HepG2 (cell line): ENCODE measurements around the gene LDLR. TPM values are rescaled to one million over a fixed set of nuclear protein-coding genes. Genes with fewer than 3 reads are reported as not detected.

Source experiments
- ATF7-NPFF ChIP-seq: sonication (generic); formaldehyde crosslinking; IDR thresholded peaks from 2 replicates; pipeline ENCODE4 v1.8.1; 2023; ENCODE audit warnings: mild to moderate bottlenecking, low read depth, missing genetic modification reagents, moderate library complexity
- E2F2 ChIP-seq: sonication (generic); formaldehyde crosslinking; IDR thresholded peaks from 2 replicates; pipeline ENCODE4 v1.4.0; 2020; ENCODE audit warnings: missing genetic modification reagents, borderline replicate concordance
- EHMT2 ChIP-seq: fragments of 200-600 bp; sonication (generic); IDR thresholded peaks from 2 replicates; pipeline ENCODE4 v1.7.0; 2017; ENCODE audit warnings: antibody characterized with exemption, low read depth, low read length, borderline replicate concordance
- ELF4 ChIP-seq: sonication (generic); formaldehyde crosslinking; IDR thresholded peaks from 2 replicates; pipeline ENCODE4 v1.5.0; 2020; ENCODE audit warnings: missing genetic modification reagents, mild to moderate bottlenecking, moderate library complexity, borderline replicate concordance
- JUND ChIP-seq: sonication (generic); formaldehyde crosslinking; IDR thresholded peaks from 2 replicates; pipeline ENCODE4 v1.8.0; 2022; ENCODE audit warnings: mild to moderate bottlenecking, missing genetic modification reagents
- KDM3A ChIP-seq: IDR thresholded peaks from 2 replicates; pipeline ENCODE4 v1.6.1; 2018; ENCODE audit warnings: low read depth, missing compliant biosample characterization
- KLF12 ChIP-seq: sonication (generic); formaldehyde crosslinking; IDR thresholded peaks from 2 replicates; pipeline ENCODE4 v1.4.0; 2020; ENCODE audit warnings: missing genetic modification reagents, borderline replicate concordance
- MXD4 ChIP-seq: IDR thresholded peaks from 2 replicates; pipeline ENCODE4 v1.6.1; 2016; ENCODE audit warnings: mild to moderate bottlenecking, missing biosample characterization, missing genetic modification reagents
- NRL ChIP-seq: sonication (generic); formaldehyde crosslinking; IDR thresholded peaks from 2 replicates; pipeline ENCODE4 v1.5.0; 2020; ENCODE audit warnings: missing genetic modification reagents, mild to moderate bottlenecking, moderate library complexity, borderline replicate concordance
- PLRG1 ChIP-seq: fragments of 450-650 bp; conservative IDR thresholded peaks from 2 replicates; pipeline ENCODE4 v1.6.1; 2016
- RFX5 ChIP-seq: IDR thresholded peaks from 2 replicates; pipeline ENCODE4 v1.6.1; 2011; ENCODE audit warnings: low read depth, low read length, improper control_type of control experiment
- TBX3 ChIP-seq: fragments of 450-650 bp; IDR thresholded peaks from 2 replicates; pipeline ENCODE4 v1.6.1; 2017; ENCODE audit warnings: antibody characterized with exemption, mild to moderate bottlenecking, inconsistent platforms, borderline replicate concordance
- TFAP4 ChIP-seq: sonication (generic); IDR thresholded peaks from 2 replicates; pipeline ENCODE4 v1.6.1; 2016; ENCODE audit warnings: low read depth, borderline replicate concordance
- THRA ChIP-seq: sonication (generic); formaldehyde crosslinking; IDR thresholded peaks from 2 replicates; pipeline ENCODE4 v1.4.0; 2020; ENCODE audit warnings: missing genetic modification reagents, borderline replicate concordance
- ZMYM4 ChIP-seq: sonication (generic); formaldehyde crosslinking; IDR thresholded peaks from 2 replicates; pipeline ENCODE4 v1.8.1; 2023; ENCODE audit warnings: mild to moderate bottlenecking, missing genetic modification reagents
- ZNF224 ChIP-seq: sonication (generic); formaldehyde crosslinking; IDR thresholded peaks from 2 replicates; pipeline ENCODE4 v1.5.0; 2020; ENCODE audit warnings: mild to moderate bottlenecking, missing genetic modification reagents
- ZNF256 ChIP-seq: sonication (generic); formaldehyde crosslinking; conservative IDR thresholded peaks from 2 replicates; pipeline ENCODE4 v1.4.0; 2020; ENCODE audit warnings: missing genetic modification reagents
- ZNF432 ChIP-seq: sonication (generic); formaldehyde crosslinking; IDR thresholded peaks from 2 replicates; pipeline ENCODE4 v1.5.0; 2020; ENCODE audit warnings: missing genetic modification reagents, mild to moderate bottlenecking, borderline replicate concordance
- ZNF644 ChIP-seq: IDR thresholded peaks from 2 replicates; pipeline ENCODE4 v1.6.1; 2016; ENCODE audit warnings: low read depth
- ZNF709 ChIP-seq: sonication (generic); formaldehyde crosslinking; IDR thresholded peaks from 2 replicates; pipeline ENCODE4 v1.5.0; 2020; ENCODE audit warnings: mild to moderate bottlenecking, missing genetic modification reagents
- ZNF749 ChIP-seq: sonication (generic); formaldehyde crosslinking; IDR thresholded peaks from 2 replicates; pipeline ENCODE4 v1.8.0; 2022; ENCODE audit warnings: mild to moderate bottlenecking, missing genetic modification reagents, moderate library complexity, borderline replicate concordance
- ZNF775 ChIP-seq: sonication (generic); formaldehyde crosslinking; IDR thresholded peaks from 2 replicates; pipeline ENCODE4 v1.4.0; 2020; ENCODE audit warnings: missing genetic modification reagents, mild to moderate bottlenecking, moderate library complexity, borderline replicate concordance
- ZNF850 ChIP-seq: sonication (generic); formaldehyde crosslinking; conservative IDR thresholded peaks from 2 replicates; pipeline ENCODE4 v1.9.0; 2021; ENCODE audit warnings: mild to moderate bottlenecking, missing genetic modification reagents
- polyA plus RNA-seq, 8 experiments: library from polyadenylated mRNA; depleted of rRNA in 3 of 8; stranded (reverse) in 7 of 8; unstranded in 1 of 8; fragments of >200 nt; fragmentation: Illumina TruSeq in 4 of 8; extraction: Trizol in 4 of 8; gene quantifications; 2 replicates each; pipeline versions ENCODE4 v1.2.1 to v1.2.3, GENCODE V29; 2011 to 2016; ENCODE audit warnings: low read depth in 4 of 8, missing spikeins in 1 of 8, mixed read lengths in 1 of 8; ENCODE audit not compliant: insufficient read depth in 1 of 8
- total RNA-seq, 5 experiments: library from RNA; depleted of rRNA; stranded (reverse); fragments of >200 nt; fragmentation: Illumina TruSeq; extraction: Trizol; gene quantifications; 2 replicates each; pipeline ENCODE4 v1.2.3, GENCODE V29; 2016; ENCODE audit warnings: low read depth in 1 of 5
- TF ChIP-seq, protein P1 (sequence below): sonication (generic); formaldehyde crosslinking; IDR thresholded peaks from 2 replicates; pipeline ENCODE4 v1.5.0; 2020; ENCODE audit warnings: mild to moderate bottlenecking, missing genetic modification reagents, borderline replicate concordance
- TF ChIP-seq, protein P2 (sequence below): sonication (generic); formaldehyde crosslinking; IDR thresholded peaks from 2 replicates; pipeline ENCODE4 v1.5.0; 2020; ENCODE audit warnings: missing genetic modification reagents

The LDLR gene
- total and polyA plus RNA-seq, 2 of the 13 experiments (the other 11 are each of a cell fraction or from before 2014, with no cell fraction given), result 51.6 to 92.5 TPM

- TF ChIP-seq ZNF432 (CRISPR knock-in tag), result no peak
- TF ChIP-seq ELF4, result no peak
- TF ChIP-seq PLRG1, result no peak
- TF ChIP-seq, protein P1, sequence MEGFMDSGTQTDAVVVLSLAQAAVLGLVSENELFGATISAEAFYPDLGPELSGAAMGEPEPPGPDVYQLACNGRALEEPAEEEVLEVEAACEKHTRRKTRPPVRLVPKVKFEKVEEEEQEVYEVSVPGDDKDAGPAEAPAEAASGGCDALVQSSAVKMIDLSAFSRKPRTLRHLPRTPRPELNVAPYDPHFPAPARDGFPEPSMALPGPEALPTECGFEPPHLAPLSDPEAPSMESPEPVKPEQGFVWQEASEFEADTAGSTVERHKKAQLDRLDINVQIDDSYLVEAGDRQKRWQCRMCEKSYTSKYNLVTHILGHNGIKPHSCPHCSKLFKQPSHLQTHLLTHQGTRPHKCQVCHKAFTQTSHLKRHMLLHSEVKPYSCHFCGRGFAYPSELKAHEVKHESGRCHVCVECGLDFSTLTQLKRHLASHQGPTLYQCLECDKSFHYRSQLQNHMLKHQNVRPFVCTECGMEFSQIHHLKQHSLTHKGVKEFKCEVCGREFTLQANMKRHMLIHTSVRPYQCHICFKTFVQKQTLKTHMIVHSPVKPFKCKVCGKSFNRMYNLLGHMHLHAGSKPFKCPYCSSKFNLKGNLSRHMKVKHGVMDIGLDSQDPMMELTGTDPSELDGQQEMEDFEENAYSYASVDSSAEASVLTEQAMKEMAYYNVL (CRISPR knock-in tag), result no peak
- TF ChIP-seq ZNF256 (CRISPR knock-in tag), result no peak
- no peak for TF ChIP-seq ZNF775
- no peak for TF ChIP-seq KLF12 (CRISPR knock-in tag)
- TF ChIP-seq KDM3A, result no peak; the same call in none of the 2 replicates
- TF ChIP-seq E2F2 (CRISPR knock-in tag), result no peak
- TF ChIP-seq ZNF644 (CRISPR knock-in tag), result no peak
- TF ChIP-seq, protein P2, sequence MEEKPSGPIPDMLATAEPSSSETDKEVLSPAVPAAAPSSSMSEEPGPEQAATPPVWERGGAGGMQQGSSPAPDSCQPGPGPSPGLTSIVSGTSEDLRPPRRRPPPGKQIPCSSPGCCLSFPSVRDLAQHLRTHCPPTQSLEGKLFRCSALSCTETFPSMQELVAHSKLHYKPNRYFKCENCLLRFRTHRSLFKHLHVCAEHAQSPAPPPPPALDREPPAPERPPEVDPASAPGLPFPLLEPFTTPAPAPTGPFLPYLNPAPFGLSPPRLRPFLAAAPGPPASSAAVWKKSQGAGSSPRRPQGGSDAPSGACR, result no peak
- no peak for TF ChIP-seq TFAP4
- TF ChIP-seq ATF7-NPFF (CRISPR knock-in tag), result peak; percentile 54; the same call in 1 of the 2 replicates
- TF ChIP-seq NRL (CRISPR knock-in tag), result no peak
- TF ChIP-seq RFX5, result no peak
- TF ChIP-seq ZNF749 (CRISPR knock-in tag), result peak; percentile 48; the same call in 1 of the 2 replicates
- no peak for TF ChIP-seq ZNF224
- 0 out of 2 replicates have a peak, but pooled peaks have one; percentile 21 for TF ChIP-seq ZNF709
- TF ChIP-seq THRA (CRISPR knock-in tag), result peak; percentile 64; the same call in 1 of the 2 replicates
- peak; percentile 96 for TF ChIP-seq JUND (CRISPR knock-in tag)
- no peak for TF ChIP-seq MXD4 (CRISPR knock-in tag)
- TF ChIP-seq ZMYM4 (CRISPR knock-in tag), result no peak
- no peak for TF ChIP-seq EHMT2
- no peak for TF ChIP-seq TBX3
- no peak for TF ChIP-seq ZNF850 (CRISPR knock-in tag)
These were observed 53.4 kb downstream of the LDLR start (continued) for GRCh38 chr19:11142528-11143171.
